IMR-90 (cell line): ENCODE results near the gene ZNF622. TPM values are rescaled to one million over a fixed set of nuclear protein-coding genes. Genes with fewer than 3 reads are reported as not detected.

Experiments
- ATAC-seq: fragments of 200-7000 bp; cut with Tn5 transposase; 2 replicates; pipeline ENCODE4 v1.9.1; 2020; ENCODE audit warnings: low read depth, mild to moderate bottlenecking, moderate library complexity
- BruUV-seq: library from RNA; stranded (reverse); fragments of 400-500 nt; replicated peaks from 2 replicates; lab custom pipeline; 2021; lab: Mats Ljungman, UMichigan
- CTCF ChIA-PET: fragments of 300-600 bp; formaldehyde crosslinking; extraction: SDS; loops from one replicate; lab custom pipeline; 2021; ENCODE audit warnings: antibody characterized with exemption; lab: Yijun Ruan, JAX
- POLR2A ChIA-PET: fragments of 300-600 bp; sonication (Branson Sonifier 250); formaldehyde crosslinking; loops from one replicate; lab custom pipeline; 2022; ENCODE audit warnings: antibody characterized with exemption; ENCODE audit not compliant: unreplicated experiment; lab: Charles Lee
- DNase-seq: peaks from one replicate; pipeline ENCODE4 v3.0.0; 2013
- H2AFZ ChIP-seq: replicated peaks from 2 replicates; pipeline ENCODE3; 2013; ENCODE audit warnings: low read length, mild to moderate bottlenecking; ENCODE audit not compliant: poor library complexity
- H2AK5ac ChIP-seq: 2 replicates; pipeline ENCODE4 v1.6.1; 2013; ENCODE audit warnings: low read depth, low read length, inconsistent platforms
- H2AK9ac ChIP-seq: replicated peaks from 2 replicates; pipeline ENCODE3; 2013; ENCODE audit warnings: mild to moderate bottlenecking, low read depth, low read length, moderate library complexity; ENCODE audit not compliant: poor library complexity
- H2BK120ac ChIP-seq: 2 replicates; pipeline ENCODE4 v1.6.1; 2013; ENCODE audit warnings: low read depth, low read length, inconsistent platforms
- H2BK15ac ChIP-seq: 3 replicates; pipeline ENCODE4 v1.6.1; 2013; ENCODE audit warnings: low read depth, low read length, inconsistent platforms
- H2BK20ac ChIP-seq: 2 replicates; pipeline ENCODE4 v1.6.1; 2013; ENCODE audit warnings: low read depth, mild to moderate bottlenecking, inconsistent platforms, low read length, moderate library complexity
- H2BK5ac ChIP-seq: 2 replicates; pipeline ENCODE4 v1.6.1; 2013; ENCODE audit warnings: mild to moderate bottlenecking, low read depth, low read length, inconsistent platforms; ENCODE audit not compliant: poor library complexity, severe bottlenecking
- H3K14ac ChIP-seq: replicated peaks from 2 replicates; pipeline ENCODE4 v1.6.1; 2013; ENCODE audit warnings: low read depth, low read length, inconsistent platforms
- H3K18ac ChIP-seq: 2 replicates; pipeline ENCODE4 v1.6.1; 2013; ENCODE audit warnings: low read depth, low read length, control low read depth
- H3K23ac ChIP-seq: 2 replicates; pipeline ENCODE4 v1.6.1; 2013; ENCODE audit warnings: low read depth, low read length, inconsistent platforms
- H3K27ac ChIP-seq: 2 replicates; pipeline ENCODE4 v1.5.1; 2013; ENCODE audit warnings: mild to moderate bottlenecking, control low read depth, low read length; ENCODE audit not compliant: insufficient read depth
- H3K27me3 ChIP-seq: 2 replicates; pipeline ENCODE4 v1.6.1; 2013; ENCODE audit warnings: low read length; ENCODE audit not compliant: control insufficient read depth, insufficient read depth
- H3K36me3 ChIP-seq: 2 replicates; pipeline ENCODE4 v1.6.1; 2013; ENCODE audit warnings: low read length, mixed read lengths; ENCODE audit not compliant: control insufficient read depth, insufficient read depth
- H3K4ac ChIP-seq: 2 replicates; pipeline ENCODE4 v1.6.1; 2013; ENCODE audit warnings: low read depth, low read length, inconsistent platforms
- H3K4me1 ChIP-seq: 2 replicates; pipeline ENCODE4 v1.6.1; 2013; ENCODE audit warnings: low read length, mixed read lengths; ENCODE audit not compliant: control insufficient read depth, insufficient read depth
- H3K4me2 ChIP-seq: 2 replicates; pipeline ENCODE4 v1.6.1; 2013; ENCODE audit warnings: low read depth, mild to moderate bottlenecking, control low read depth, low read length, moderate library complexity
- H3K4me3 ChIP-seq: 2 replicates; pipeline ENCODE4 v1.5.1; 2013; ENCODE audit warnings: low read depth, mild to moderate bottlenecking, control low read depth, low read length, moderate library complexity; ENCODE audit not compliant: insufficient read depth
- H3K56ac ChIP-seq: 2 replicates; pipeline ENCODE4 v1.6.1; 2013; ENCODE audit warnings: low read length, inconsistent platforms; ENCODE audit not compliant: insufficient read depth; ENCODE audit errors: extremely low read depth
- H3K79me1 ChIP-seq, 2 experiments: 2 replicates each; pipeline ENCODE4 v1.6.1; 2013; ENCODE audit warnings: low read length in 2 of 2, inconsistent platforms in 1 of 2, low read depth in 1 of 2
- H3K9ac ChIP-seq: 2 replicates; pipeline ENCODE4 v1.6.1; 2013; ENCODE audit warnings: low read depth, low read length, control low read depth
- H3K9me1 ChIP-seq: 2 replicates; pipeline ENCODE4 v1.6.1; 2013; ENCODE audit warnings: low read length, inconsistent platforms; ENCODE audit not compliant: insufficient read depth
- H3K9me3 ChIP-seq: 2 replicates; pipeline ENCODE4 v1.6.1; 2013; ENCODE audit warnings: low read length; ENCODE audit not compliant: control insufficient read depth, insufficient read depth
- H4K20me1 ChIP-seq: 2 replicates; pipeline ENCODE4 v1.6.1; 2013; ENCODE audit warnings: low read length, inconsistent platforms; ENCODE audit not compliant: insufficient read depth
- H4K5ac ChIP-seq: 2 replicates; pipeline ENCODE4 v1.6.1; 2013; ENCODE audit warnings: mild to moderate bottlenecking, low read depth, low read length, control low read depth
- H4K8ac ChIP-seq, 2 experiments: 2 replicates each; pipeline ENCODE4 v1.6.1; 2013; ENCODE audit warnings: low read depth in 2 of 2, low read length in 2 of 2, control low read depth in 1 of 2, inconsistent platforms in 1 of 2
- H4K91ac ChIP-seq: 2 replicates; pipeline ENCODE4 v1.6.1; 2013; ENCODE audit warnings: low read depth, low read length, inconsistent platforms; ENCODE audit not compliant: insufficient read depth
- BHLHE40 ChIP-seq: fragments of 150-350 bp; IDR thresholded peaks from 2 replicates; pipeline ENCODE4 v1.6.1; 2016; ENCODE audit warnings: mild to moderate bottlenecking, low read depth, low read length
- POLR2A ChIP-seq: IDR thresholded peaks from 2 replicates; pipeline ENCODE4 v1.6.1; 2012; ENCODE audit warnings: mild to moderate bottlenecking, low read depth, low read length
- WGBS, 2 experiments: methylation state at CpG; one replicate each; pipeline versions ENCODE4 v1.1.5 to v1.1.7; 2013; ENCODE audit warnings: missing lambda C conversion rate in 2 of 2; ENCODE audit not compliant: insufficient read length in 1 of 2; ENCODE audit errors: extremely low coverage in 2 of 2; 5-methylcytosine and 5-hydroxymethylcytosine counted together
- dilution Hi-C: fragments of 300-500 bp; cut with HindIII; formaldehyde crosslinking; loops from one replicate; pipeline ENCODE4 v1.14.3; 2018; ENCODE audit warnings: low sequenced_read_pairs; ENCODE audit not compliant: unreplicated experiment
- in situ Hi-C: fragments of 300-500 bp; cut with MboI; formaldehyde crosslinking; loops from 3 replicates; pipeline ENCODE4 v1.14.3; 2019; ENCODE audit warnings: low sequenced_read_pairs, inconsistent platforms, mixed read lengths
- intact Hi-C: fragments of 100-400 bp; cut with micrococcal nuclease; formaldehyde crosslinking; loops from 2 replicates; pipeline ENCODE4 v1.10.0; 2022
- polyA plus RNA-seq, 3 experiments: library from polyadenylated mRNA; depleted of rRNA; stranded (reverse); fragments of >200 nt; gene quantifications; 2 replicates each; pipeline ENCODE4 v1.2.3, GENCODE V29; 2012; ENCODE audit warnings: low replicate concordance in 1 of 3
- total RNA-seq: library from RNA; depleted of rRNA; stranded (reverse); fragments of >200 nt; gene quantifications from 2 replicates; pipeline ENCODE4 v1.2.3, GENCODE V29; 2012
- TF ChIP-seq, protein P1 (sequence below): conservative IDR thresholded peaks from 2 replicates; pipeline ENCODE4 v1.5.1; 2012; ENCODE audit warnings: mild to moderate bottlenecking, low read depth, low read length, improper control_type of control experiment

The ZNF622 gene
- total and polyA plus RNA-seq, 2 of the 4 experiments (the other 2 are of a cell fraction), result 19.5 to 49.3 TPM

DNA sequence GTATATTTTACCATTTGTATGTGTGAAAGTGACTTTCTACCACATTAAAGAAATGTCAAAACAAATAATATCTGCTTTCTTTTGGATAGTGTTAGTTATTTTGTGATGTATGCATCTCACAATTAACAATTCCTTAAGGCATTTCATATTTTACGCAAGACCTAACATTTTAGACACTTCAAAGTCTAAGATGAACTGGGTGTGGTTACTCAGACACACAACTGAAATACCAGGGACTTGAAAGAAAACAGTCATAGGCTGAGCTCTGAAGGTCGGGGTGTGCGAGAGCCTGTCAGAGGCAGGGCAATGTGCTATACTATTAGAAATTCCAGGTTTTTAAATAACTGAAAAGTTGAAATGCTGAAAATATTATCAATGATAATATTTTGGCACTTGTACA is 44.5 kb upstream of the ZNF622 start:
- no peak overlapping the region for H3K4me2 ChIP-seq
- H3K4me1 ChIP-seq, result no peaks in the 10 kb centered on the region
- H3K27ac ChIP-seq, result no peak overlapping the region
- H3K9me3 ChIP-seq, result no peaks in the 10 kb centered on the region
- no peak overlapping the region for H3K4me3 ChIP-seq
- intact Hi-C loops, result no loop called here
- no peak overlapping the region for H3K4ac ChIP-seq
- CTCF ChIA-PET, result no interaction called here
- no peak overlapping the region for H2AFZ ChIP-seq
- POLR2A ChIA-PET, result no interaction called here
- H2BK20ac ChIP-seq, result no peak overlapping the region
- no peak overlapping the region for H3K56ac ChIP-seq
- H3K27me3 ChIP-seq, result peaks cover 28% of the 10 kb centered on the region
- H2AK9ac ChIP-seq, result no peak overlapping the region
- H4K5ac ChIP-seq, result no peak overlapping the region
- H3K79me1 ChIP-seq, result no peaks in the 10 kb centered on the region
- H3K18ac ChIP-seq, result no peak overlapping the region
- no peak overlapping the region for H2BK5ac ChIP-seq
- TF ChIP-seq BHLHE40 (no peak), POLR2A (no peak)
- TF ChIP-seq, protein P1, sequence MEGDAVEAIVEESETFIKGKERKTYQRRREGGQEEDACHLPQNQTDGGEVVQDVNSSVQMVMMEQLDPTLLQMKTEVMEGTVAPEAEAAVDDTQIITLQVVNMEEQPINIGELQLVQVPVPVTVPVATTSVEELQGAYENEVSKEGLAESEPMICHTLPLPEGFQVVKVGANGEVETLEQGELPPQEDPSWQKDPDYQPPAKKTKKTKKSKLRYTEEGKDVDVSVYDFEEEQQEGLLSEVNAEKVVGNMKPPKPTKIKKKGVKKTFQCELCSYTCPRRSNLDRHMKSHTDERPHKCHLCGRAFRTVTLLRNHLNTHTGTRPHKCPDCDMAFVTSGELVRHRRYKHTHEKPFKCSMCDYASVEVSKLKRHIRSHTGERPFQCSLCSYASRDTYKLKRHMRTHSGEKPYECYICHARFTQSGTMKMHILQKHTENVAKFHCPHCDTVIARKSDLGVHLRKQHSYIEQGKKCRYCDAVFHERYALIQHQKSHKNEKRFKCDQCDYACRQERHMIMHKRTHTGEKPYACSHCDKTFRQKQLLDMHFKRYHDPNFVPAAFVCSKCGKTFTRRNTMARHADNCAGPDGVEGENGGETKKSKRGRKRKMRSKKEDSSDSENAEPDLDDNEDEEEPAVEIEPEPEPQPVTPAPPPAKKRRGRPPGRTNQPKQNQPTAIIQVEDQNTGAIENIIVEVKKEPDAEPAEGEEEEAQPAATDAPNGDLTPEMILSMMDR, result no peak
- no TSS peak for BruUV-seq
- H3K9me1 ChIP-seq, result no peaks in the 10 kb centered on the region
- DNase-seq (no peak), ATAC-seq (no peak)
- H2BK120ac ChIP-seq, result no peak overlapping the region
- no peak overlapping the region for H2BK15ac ChIP-seq
- H3K23ac ChIP-seq, result no peak overlapping the region
- no peak overlapping the region for H2AK5ac ChIP-seq
- H4K91ac ChIP-seq, result no peak overlapping the region
- no peak overlapping the region for H4K8ac ChIP-seq
- H3K9ac ChIP-seq, result no peak overlapping the region
- no peaks in the 10 kb centered on the region for H3K36me3 ChIP-seq
- H4K20me1 ChIP-seq, result no peaks in the 10 kb centered on the region
- in situ Hi-C loops, result no loop called here
- dilution Hi-C loops, result no loop called here
- no peak overlapping the region for H3K14ac ChIP-seq
- WGBS, 2 experiments, result no CpG with 5 or more reads among the region's 3 CpGs
